Loucy (cell line): ENCODE results near the gene KIF21A.

ENCODE experiments used
- H2AFZ ChIP-seq: fragments of 200-600 bp; sonication (generic); 2 replicates; pipeline ENCODE4 v1.6.0; 2016; ENCODE audit warnings: antibody characterized with exemption, mild to moderate bottlenecking, low read length, moderate library complexity
- H3F3A ChIP-seq: fragments of 200-600 bp; 2 replicates; pipeline ENCODE4 v1.6.0; 2016; ENCODE audit warnings: antibody characterized with exemption, low read depth, mild to moderate bottlenecking
- H3K27me3 ChIP-seq: fragments of 200-600 bp; sonication (generic); 2 replicates; pipeline ENCODE4 v1.6.1; 2014; ENCODE audit warnings: low read length, mild to moderate bottlenecking; ENCODE audit not compliant: insufficient read depth, poor library complexity, severe bottlenecking
- H3K36me3 ChIP-seq: fragments of 200-600 bp; sonication (generic); 2 replicates; pipeline ENCODE4 v1.6.1; 2016; ENCODE audit warnings: low read length; ENCODE audit not compliant: insufficient read depth
- H3K4me1 ChIP-seq: fragments of 200-600 bp; sonication (generic); 2 replicates; pipeline ENCODE4 v1.5.1; 2014; ENCODE audit warnings: low read length, mild to moderate bottlenecking; ENCODE audit not compliant: insufficient read depth, poor library complexity, severe bottlenecking
- H3K4me2 ChIP-seq: fragments of 200-600 bp; sonication (generic); 2 replicates; pipeline ENCODE4 v1.6.0; 2014; ENCODE audit warnings: antibody characterized with exemption, low read length, low read depth, mild to moderate bottlenecking; ENCODE audit not compliant: poor library complexity, severe bottlenecking
- H3K4me3 ChIP-seq: fragments of 200-600 bp; sonication (generic); 2 replicates; pipeline ENCODE4 v1.5.1; 2014; ENCODE audit warnings: low read length, mild to moderate bottlenecking, mixed read lengths; ENCODE audit not compliant: poor library complexity, severe bottlenecking
- H3K79me2 ChIP-seq: fragments of 200-600 bp; sonication (generic); 2 replicates; pipeline ENCODE4 v1.6.1; 2014; ENCODE audit warnings: low read length; ENCODE audit not compliant: insufficient read depth
- H3K9ac ChIP-seq: fragments of 200-600 bp; sonication (generic); 2 replicates; pipeline ENCODE4 v1.6.0; 2014; ENCODE audit warnings: mild to moderate bottlenecking, low read depth, low read length, moderate library complexity; ENCODE audit not compliant: poor library complexity, severe bottlenecking
- H3K9me2 ChIP-seq: fragments of 200-600 bp; sonication (generic); replicated peaks from 2 replicates; pipeline ENCODE4 v1.6.1; 2016; ENCODE audit warnings: low read depth, low read length, mixed read lengths
- H3K9me3 ChIP-seq: fragments of 200-600 bp; sonication (generic); 2 replicates; pipeline ENCODE4 v1.6.1; 2014; ENCODE audit warnings: mild to moderate bottlenecking, antibody characterized with exemption, low read length, low read depth; ENCODE audit not compliant: insufficient read depth
- H4K20me1 ChIP-seq: fragments of 200-600 bp; sonication (generic); 2 replicates; pipeline ENCODE4 v1.6.0; 2014; ENCODE audit warnings: antibody characterized with exemption, low read length, mild to moderate bottlenecking; ENCODE audit not compliant: insufficient read depth, poor library complexity, severe bottlenecking
- EZH2phosphoT487 ChIP-seq: fragments of 200-600 bp; IDR thresholded peaks from 2 replicates; pipeline ENCODE4 v1.6.1; 2018; ENCODE audit warnings: antibody characterized with exemption, mild to moderate bottlenecking, moderate library complexity, borderline replicate concordance
- TF ChIP-seq, protein P1 (sequence below): fragments of 200-600 bp; sonication (generic); conservative IDR thresholded peaks from 2 replicates; pipeline ENCODE4 v1.5.1; 2014; ENCODE audit warnings: mild to moderate bottlenecking, antibody characterized with exemption, low read length

KIF21A gene

DNA sequence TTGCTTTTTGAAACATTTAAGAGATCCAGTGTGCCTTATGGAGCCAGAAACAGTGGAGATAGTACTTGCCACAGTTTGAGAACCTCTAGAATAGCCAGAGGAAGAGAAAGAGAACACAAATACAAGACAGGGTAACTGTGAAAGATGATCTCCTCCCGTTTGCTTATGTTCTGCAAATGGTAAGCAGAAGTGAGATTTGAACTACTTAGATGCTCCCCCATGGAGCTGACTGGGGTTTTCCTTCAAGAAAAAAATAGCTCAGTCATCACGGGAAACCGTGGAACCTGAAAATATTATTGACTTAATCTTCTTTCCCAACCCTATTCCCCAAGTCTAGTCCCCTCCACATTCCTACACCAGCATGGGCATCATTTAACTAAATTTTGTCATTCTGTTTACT is 87.1 kb downstream of the KIF21A start:
- Histone ChIP-seq H3K27me3 (no peaks in the 10 kb centered on the region), H3K36me3 (no peaks in the 10 kb centered on the region), H2AFZ (no peak overlapping the region), H3F3A (no peaks in the 10 kb centered on the region), H3K9me3 (no peaks in the 10 kb centered on the region), H3K9ac (no peak overlapping the region), H4K20me1 (no peaks in the 10 kb centered on the region), H3K79me2 (no peaks in the 10 kb centered on the region), H3K4me2 (no peak overlapping the region), H3K4me3 (no peak overlapping the region), H3K4me1 (no peaks in the 10 kb centered on the region), H3K9me2 (no peaks in the 10 kb centered on the region)
- TF ChIP-seq EZH2phosphoT487: no peak
- TF ChIP-seq, protein P1, sequence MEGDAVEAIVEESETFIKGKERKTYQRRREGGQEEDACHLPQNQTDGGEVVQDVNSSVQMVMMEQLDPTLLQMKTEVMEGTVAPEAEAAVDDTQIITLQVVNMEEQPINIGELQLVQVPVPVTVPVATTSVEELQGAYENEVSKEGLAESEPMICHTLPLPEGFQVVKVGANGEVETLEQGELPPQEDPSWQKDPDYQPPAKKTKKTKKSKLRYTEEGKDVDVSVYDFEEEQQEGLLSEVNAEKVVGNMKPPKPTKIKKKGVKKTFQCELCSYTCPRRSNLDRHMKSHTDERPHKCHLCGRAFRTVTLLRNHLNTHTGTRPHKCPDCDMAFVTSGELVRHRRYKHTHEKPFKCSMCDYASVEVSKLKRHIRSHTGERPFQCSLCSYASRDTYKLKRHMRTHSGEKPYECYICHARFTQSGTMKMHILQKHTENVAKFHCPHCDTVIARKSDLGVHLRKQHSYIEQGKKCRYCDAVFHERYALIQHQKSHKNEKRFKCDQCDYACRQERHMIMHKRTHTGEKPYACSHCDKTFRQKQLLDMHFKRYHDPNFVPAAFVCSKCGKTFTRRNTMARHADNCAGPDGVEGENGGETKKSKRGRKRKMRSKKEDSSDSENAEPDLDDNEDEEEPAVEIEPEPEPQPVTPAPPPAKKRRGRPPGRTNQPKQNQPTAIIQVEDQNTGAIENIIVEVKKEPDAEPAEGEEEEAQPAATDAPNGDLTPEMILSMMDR: no peak

DNA sequence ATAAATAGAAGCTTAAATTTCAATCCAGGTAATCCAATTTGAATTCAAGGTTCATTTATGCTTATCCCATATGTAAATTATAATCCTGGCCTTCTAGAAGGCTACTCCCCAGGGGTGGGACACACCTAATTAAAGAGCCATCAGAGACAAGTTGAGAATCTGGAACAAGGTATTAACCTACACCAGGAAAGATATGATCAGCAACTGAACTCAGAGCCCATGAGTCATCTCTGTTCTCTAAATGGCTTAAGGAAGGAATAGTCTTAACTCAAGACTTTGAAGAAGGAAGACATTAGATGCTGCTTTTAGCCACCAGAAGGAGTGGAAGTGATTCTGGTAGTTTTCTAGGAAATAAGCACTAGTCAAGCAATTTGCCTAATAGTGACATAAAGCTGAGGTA is 88.0 kb downstream of the KIF21A start:
- Histone ChIP-seq H3K4me1 (no peaks in the 10 kb centered on the region), H3K4me3 (no peak overlapping the region), H3K36me3 (no peaks in the 10 kb centered on the region), H3K27me3 (no peaks in the 10 kb centered on the region), H2AFZ (no peak overlapping the region), H3K79me2 (no peaks in the 10 kb centered on the region), H3K9me2 (no peaks in the 10 kb centered on the region), H3F3A (no peaks in the 10 kb centered on the region), H3K4me2 (no peak overlapping the region), H4K20me1 (no peaks in the 10 kb centered on the region), H3K9me3 (no peaks in the 10 kb centered on the region), H3K9ac (no peak overlapping the region)
- no peak for TF ChIP-seq EZH2phosphoT487
- TF ChIP-seq, protein P1: no peak

DNA sequence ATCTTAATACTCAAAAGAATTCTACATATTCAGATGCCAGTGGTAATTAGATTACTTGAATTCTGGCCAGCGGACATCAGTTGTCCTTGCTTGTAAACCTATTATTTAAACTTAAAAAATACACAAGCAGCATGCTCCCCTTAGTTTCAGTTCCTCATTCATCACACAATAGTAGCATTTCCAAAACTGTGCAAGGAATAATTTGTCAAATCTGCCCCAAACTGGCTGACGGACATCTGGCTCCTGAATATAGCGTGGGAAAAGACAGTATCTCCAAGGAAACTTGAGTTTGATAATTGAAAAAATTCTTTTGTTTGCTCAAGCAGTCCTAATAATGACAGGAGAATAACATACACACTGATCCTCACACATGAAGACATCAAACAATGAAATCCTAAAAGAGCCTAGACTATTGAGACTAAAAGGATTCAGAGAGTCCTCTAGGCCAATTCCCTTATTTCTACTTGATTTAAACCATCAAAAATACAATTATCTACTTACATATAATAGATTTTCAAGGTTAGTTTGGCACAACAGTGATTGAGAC is 90.4 kb downstream of the KIF21A start:
- Histone ChIP-seq H3F3A (no peaks in the 10 kb centered on the region), H3K9me2 (no peaks in the 10 kb centered on the region), H3K9me3 (no peaks in the 10 kb centered on the region), H3K4me1 (no peaks in the 10 kb centered on the region), H2AFZ (no peak overlapping the region), H3K4me3 (no peak overlapping the region), H3K36me3 (no peaks in the 10 kb centered on the region), H3K27me3 (no peaks in the 10 kb centered on the region), H3K4me2 (no peak overlapping the region), H3K9ac (no peak overlapping the region), H3K79me2 (no peaks in the 10 kb centered on the region), H4K20me1 (no peaks in the 10 kb centered on the region)
- TF ChIP-seq, protein P1: no peak
- TF ChIP-seq EZH2phosphoT487: no peak
